Loucy (cell line): ENCODE results near the gene AP4B1.
A peak's percentile ranks its signal among the peaks of the same experiment; 100 is the strongest.

Experiments
- H2AFZ ChIP-seq: fragments of 200-600 bp; sonication (generic); 2 replicates; pipeline ENCODE4 v1.6.0; 2016; ENCODE audit warnings: antibody characterized with exemption, mild to moderate bottlenecking, low read length, moderate library complexity
- H3F3A ChIP-seq: fragments of 200-600 bp; 2 replicates; pipeline ENCODE4 v1.6.0; 2016; ENCODE audit warnings: antibody characterized with exemption, low read depth, mild to moderate bottlenecking
- H3K27me3 ChIP-seq: fragments of 200-600 bp; sonication (generic); 2 replicates; pipeline ENCODE4 v1.6.1; 2014; ENCODE audit warnings: low read length, mild to moderate bottlenecking; ENCODE audit not compliant: insufficient read depth, poor library complexity, severe bottlenecking
- H3K36me3 ChIP-seq: fragments of 200-600 bp; sonication (generic); 2 replicates; pipeline ENCODE4 v1.6.1; 2016; ENCODE audit warnings: low read length; ENCODE audit not compliant: insufficient read depth
- H3K4me1 ChIP-seq: fragments of 200-600 bp; sonication (generic); 2 replicates; pipeline ENCODE4 v1.5.1; 2014; ENCODE audit warnings: low read length, mild to moderate bottlenecking; ENCODE audit not compliant: insufficient read depth, poor library complexity, severe bottlenecking
- H3K4me2 ChIP-seq: fragments of 200-600 bp; sonication (generic); 2 replicates; pipeline ENCODE4 v1.6.0; 2014; ENCODE audit warnings: antibody characterized with exemption, low read length, low read depth, mild to moderate bottlenecking; ENCODE audit not compliant: poor library complexity, severe bottlenecking
- H3K4me3 ChIP-seq: fragments of 200-600 bp; sonication (generic); 2 replicates; pipeline ENCODE4 v1.5.1; 2014; ENCODE audit warnings: low read length, mild to moderate bottlenecking, mixed read lengths; ENCODE audit not compliant: poor library complexity, severe bottlenecking
- H3K79me2 ChIP-seq: fragments of 200-600 bp; sonication (generic); 2 replicates; pipeline ENCODE4 v1.6.1; 2014; ENCODE audit warnings: low read length; ENCODE audit not compliant: insufficient read depth
- H3K9ac ChIP-seq: fragments of 200-600 bp; sonication (generic); 2 replicates; pipeline ENCODE4 v1.6.0; 2014; ENCODE audit warnings: mild to moderate bottlenecking, low read depth, low read length, moderate library complexity; ENCODE audit not compliant: poor library complexity, severe bottlenecking
- H3K9me2 ChIP-seq: fragments of 200-600 bp; sonication (generic); replicated peaks from 2 replicates; pipeline ENCODE4 v1.6.1; 2016; ENCODE audit warnings: low read depth, low read length, mixed read lengths
- H3K9me3 ChIP-seq: fragments of 200-600 bp; sonication (generic); 2 replicates; pipeline ENCODE4 v1.6.1; 2014; ENCODE audit warnings: mild to moderate bottlenecking, antibody characterized with exemption, low read length, low read depth; ENCODE audit not compliant: insufficient read depth
- H4K20me1 ChIP-seq: fragments of 200-600 bp; sonication (generic); 2 replicates; pipeline ENCODE4 v1.6.0; 2014; ENCODE audit warnings: antibody characterized with exemption, low read length, mild to moderate bottlenecking; ENCODE audit not compliant: insufficient read depth, poor library complexity, severe bottlenecking
- EZH2phosphoT487 ChIP-seq: fragments of 200-600 bp; IDR thresholded peaks from 2 replicates; pipeline ENCODE4 v1.6.1; 2018; ENCODE audit warnings: antibody characterized with exemption, mild to moderate bottlenecking, moderate library complexity, borderline replicate concordance
- TF ChIP-seq, protein P1 (sequence below): fragments of 200-600 bp; sonication (generic); conservative IDR thresholded peaks from 2 replicates; pipeline ENCODE4 v1.5.1; 2014; ENCODE audit warnings: mild to moderate bottlenecking, antibody characterized with exemption, low read length

AP4B1 gene

DNA sequence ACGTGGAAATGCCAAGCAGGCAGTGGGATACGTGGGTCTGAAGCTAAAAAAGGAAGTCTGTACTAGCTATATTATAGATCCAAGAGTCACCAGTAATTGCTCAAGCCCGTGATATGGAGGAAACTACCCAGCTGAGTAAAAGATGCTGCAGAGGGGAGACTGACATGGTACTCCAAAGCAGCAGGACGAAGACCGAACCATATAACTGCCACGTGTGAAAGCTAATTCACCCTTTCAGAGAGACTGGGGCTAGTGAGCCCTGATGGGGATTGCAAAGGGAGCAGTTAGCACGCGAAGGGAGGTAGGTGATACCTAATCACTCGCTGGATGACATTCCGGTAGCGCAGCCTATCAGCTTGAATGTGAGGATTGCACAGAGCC lies 316 bp downstream of the AP4B1 start:
- peaks cover 46% of the 10 kb centered on the region for H3K4me1 ChIP-seq
- no peaks in the 10 kb centered on the region; the same call in 1 of the 2 replicates for H3K36me3 ChIP-seq
- H3F3A ChIP-seq, result no peaks in the 10 kb centered on the region
- H3K9ac ChIP-seq, result peak overlapping the region; percentile 75
- H3K9me3 ChIP-seq, result no peaks in the 10 kb centered on the region
- TF ChIP-seq EZH2phosphoT487, result no peak
- TF ChIP-seq, protein P1, sequence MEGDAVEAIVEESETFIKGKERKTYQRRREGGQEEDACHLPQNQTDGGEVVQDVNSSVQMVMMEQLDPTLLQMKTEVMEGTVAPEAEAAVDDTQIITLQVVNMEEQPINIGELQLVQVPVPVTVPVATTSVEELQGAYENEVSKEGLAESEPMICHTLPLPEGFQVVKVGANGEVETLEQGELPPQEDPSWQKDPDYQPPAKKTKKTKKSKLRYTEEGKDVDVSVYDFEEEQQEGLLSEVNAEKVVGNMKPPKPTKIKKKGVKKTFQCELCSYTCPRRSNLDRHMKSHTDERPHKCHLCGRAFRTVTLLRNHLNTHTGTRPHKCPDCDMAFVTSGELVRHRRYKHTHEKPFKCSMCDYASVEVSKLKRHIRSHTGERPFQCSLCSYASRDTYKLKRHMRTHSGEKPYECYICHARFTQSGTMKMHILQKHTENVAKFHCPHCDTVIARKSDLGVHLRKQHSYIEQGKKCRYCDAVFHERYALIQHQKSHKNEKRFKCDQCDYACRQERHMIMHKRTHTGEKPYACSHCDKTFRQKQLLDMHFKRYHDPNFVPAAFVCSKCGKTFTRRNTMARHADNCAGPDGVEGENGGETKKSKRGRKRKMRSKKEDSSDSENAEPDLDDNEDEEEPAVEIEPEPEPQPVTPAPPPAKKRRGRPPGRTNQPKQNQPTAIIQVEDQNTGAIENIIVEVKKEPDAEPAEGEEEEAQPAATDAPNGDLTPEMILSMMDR, result no peak
- H2AFZ ChIP-seq, result peak overlapping the region; percentile 78
- H3K4me3 ChIP-seq, result peak overlapping the region; percentile 80
- no peaks in the 10 kb centered on the region for H4K20me1 ChIP-seq
- H3K27me3 ChIP-seq, result no peaks in the 10 kb centered on the region
- H3K9me2 ChIP-seq, result no peaks in the 10 kb centered on the region
- H3K4me2 ChIP-seq, result peak overlapping the region; percentile 94
- peaks cover 67% of the 10 kb centered on the region for H3K79me2 ChIP-seq

DNA sequence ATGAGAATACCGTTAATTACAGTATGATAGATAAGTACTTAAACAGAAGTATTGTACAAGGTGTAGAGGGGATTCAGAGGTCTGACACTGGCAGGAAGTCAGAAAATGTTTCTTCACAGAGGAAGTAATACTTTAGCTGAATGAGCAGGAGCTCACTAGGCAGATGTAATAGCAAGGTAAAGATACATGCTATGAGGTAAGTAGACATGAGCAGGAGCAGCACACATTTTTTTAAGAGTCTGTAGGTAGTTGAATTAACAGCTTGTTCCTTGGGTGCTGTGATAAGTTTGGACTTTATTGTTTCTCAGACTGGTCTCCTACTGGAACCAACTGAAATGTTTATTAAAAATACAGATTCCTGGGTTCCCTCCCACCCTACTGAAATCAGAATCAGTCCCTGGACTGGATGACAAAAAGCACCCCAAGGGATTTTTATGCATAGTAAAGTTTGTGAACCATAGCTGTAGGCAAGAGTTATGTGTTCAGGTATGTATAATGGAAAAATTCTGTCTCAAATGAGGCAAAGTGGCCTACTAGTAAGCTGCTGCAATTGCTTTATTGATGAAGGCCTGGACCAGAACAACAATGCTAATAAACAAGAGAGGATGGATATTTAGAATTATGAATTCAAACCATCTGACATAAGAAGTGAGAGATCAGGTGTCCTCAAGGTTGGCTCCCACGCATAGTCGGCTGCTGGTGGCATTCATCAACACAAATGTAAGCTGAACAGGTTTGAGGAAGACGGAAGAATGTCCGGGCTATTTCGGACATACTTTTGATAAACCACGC lies 902 bp downstream of the AP4B1 start:
- H3K4me3 ChIP-seq, result peak overlapping the region; percentile 80
- H3K36me3 ChIP-seq, result no peaks in the 10 kb centered on the region; the same call in 1 of the 2 replicates
- H3K4me2 ChIP-seq, result peak overlapping the region; percentile 94
- H3K79me2 ChIP-seq, result peaks cover 67% of the 10 kb centered on the region
- H2AFZ ChIP-seq, result peak overlapping the region; percentile 78; the same call in 1 of the 2 replicates
- H3F3A ChIP-seq, result no peaks in the 10 kb centered on the region
- H3K9ac ChIP-seq, result peak overlapping the region; percentile 75
- peaks cover 45% of the 10 kb centered on the region for H3K4me1 ChIP-seq
- TF ChIP-seq, protein P1, result no peak
- TF ChIP-seq EZH2phosphoT487, result no peak
- no peaks in the 10 kb centered on the region for H3K9me3 ChIP-seq
- H3K9me2 ChIP-seq, result no peaks in the 10 kb centered on the region
- H3K27me3 ChIP-seq, result no peaks in the 10 kb centered on the region
- no peaks in the 10 kb centered on the region for H4K20me1 ChIP-seq

DNA sequence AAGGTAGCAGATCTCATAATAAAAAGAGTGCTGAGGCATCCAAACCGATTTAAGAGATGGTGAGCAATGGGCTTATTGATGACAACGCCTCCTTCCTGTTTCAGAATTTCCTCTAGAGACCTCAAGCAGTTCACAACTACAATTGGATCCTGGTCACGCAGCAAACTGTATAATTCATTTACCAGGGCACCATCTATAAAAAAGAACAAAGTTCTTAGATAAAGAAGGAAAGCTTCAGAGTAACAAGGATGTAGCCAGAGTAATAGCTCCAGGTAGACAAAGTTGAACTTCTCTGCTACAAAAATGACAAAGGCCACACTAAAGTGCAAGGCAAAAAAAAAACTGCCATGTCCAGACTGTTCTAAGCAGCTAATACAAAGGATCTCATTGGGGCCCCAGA lies 3.4 kb downstream of the AP4B1 start:
- Histone ChIP-seq H3K9ac (no peak overlapping the region), H3K4me3 (peak overlapping the region; percentile 10), H3K79me2 (peaks cover 45% of the 10 kb centered on the region), H3K36me3 (peaks cover 4% of the 10 kb centered on the region; the same call in 1 of the 2 replicates), H3K4me1 (peaks cover 33% of the 10 kb centered on the region), H3F3A (no peaks in the 10 kb centered on the region), H3K9me3 (no peaks in the 10 kb centered on the region), H3K4me2 (peak overlapping the region; percentile 94), H4K20me1 (no peaks in the 10 kb centered on the region), H3K27me3 (no peaks in the 10 kb centered on the region), H3K9me2 (no peaks in the 10 kb centered on the region), H2AFZ (no peak overlapping the region)
- TF ChIP-seq, protein P1, result no peak
- no peak for TF ChIP-seq EZH2phosphoT487
